Neuronal stem cell (in vitro differentiated cells): ENCODE measurements around the gene FRS3.

Experiments used
- DNase-seq: peaks from one replicate; pipeline ENCODE4 v3.0.0-alpha.2; 2013; ENCODE audit warnings: low spot score
- H2AFZ ChIP-seq: one replicate; pipeline ENCODE4 v1.6.1; 2013; ENCODE audit warnings: mild to moderate bottlenecking, low read length, inconsistent platforms
- H2AK5ac ChIP-seq: 2 replicates; pipeline ENCODE4 v1.6.1; 2013; ENCODE audit warnings: low read depth, mild to moderate bottlenecking, inconsistent platforms, low read length, moderate library complexity, mixed read lengths
- H2BK120ac ChIP-seq: 2 replicates; pipeline ENCODE4 v1.6.1; 2013; ENCODE audit warnings: low read depth, mild to moderate bottlenecking, inconsistent platforms, low read length, moderate library complexity, mixed read lengths
- H2BK12ac ChIP-seq: one replicate; pipeline ENCODE4 v1.6.1; 2013; ENCODE audit warnings: low read length, inconsistent platforms
- H2BK15ac ChIP-seq: 2 replicates; pipeline ENCODE4 v1.6.1; 2013; ENCODE audit warnings: mild to moderate bottlenecking, low read length, inconsistent platforms, mixed read lengths
- H2BK5ac ChIP-seq: one replicate; pipeline ENCODE4 v1.6.1; 2013; ENCODE audit warnings: inconsistent platforms, mild to moderate bottlenecking, low read length, moderate library complexity
- H3K14ac ChIP-seq: one replicate; pipeline ENCODE4 v1.6.1; 2013; ENCODE audit warnings: low read length, inconsistent platforms
- H3K18ac ChIP-seq: 2 replicates; pipeline ENCODE4 v1.6.1; 2013; ENCODE audit warnings: low read length, inconsistent platforms
- H3K23ac ChIP-seq: 2 replicates; pipeline ENCODE4 v1.6.1; 2013; ENCODE audit warnings: low read depth, mild to moderate bottlenecking, mixed read lengths, low read length, inconsistent platforms; ENCODE audit not compliant: poor library complexity
- H3K27ac ChIP-seq: replicated peaks from 3 replicates; pipeline ENCODE4 v1.5.1; 2013; ENCODE audit warnings: low read length, inconsistent platforms
- H3K27me3 ChIP-seq, 3 experiments: 2 replicates each; pipeline ENCODE4 v1.6.1; 2013; ENCODE audit warnings: low read length in 3 of 3, mild to moderate bottlenecking in 2 of 3, inconsistent platforms in 1 of 3, low read depth in 1 of 3, mixed read lengths in 1 of 3, moderate library complexity in 1 of 3; ENCODE audit not compliant: control insufficient read depth in 3 of 3, insufficient read depth in 3 of 3
- H3K36me3 ChIP-seq, 2 donors: replicated peaks in 1 of 2; 2 replicates each; pipeline ENCODE4 v1.6.1; 2013; ENCODE audit warnings: low read length in 2 of 2; ENCODE audit not compliant: control insufficient read depth in 2 of 2, insufficient read depth in 2 of 2
- H3K4ac ChIP-seq: 2 replicates; pipeline ENCODE4 v1.6.1; 2013; ENCODE audit warnings: inconsistent platforms, mild to moderate bottlenecking, low read length, moderate library complexity
- H3K4me1 ChIP-seq, 2 donors: 1 replicate in 1 of 2; 2 replicates in 1 of 2; pipeline ENCODE4 v1.6.1; 2013; ENCODE audit warnings: low read length in 2 of 2, low read depth in 1 of 2; ENCODE audit not compliant: control insufficient read depth in 2 of 2, insufficient read depth in 1 of 2
- H3K4me2 ChIP-seq: one replicate; pipeline ENCODE4 v1.6.1; 2013; ENCODE audit warnings: mild to moderate bottlenecking, low read length, inconsistent platforms; ENCODE audit not compliant: insufficient read depth, poor library complexity, severe bottlenecking
- H3K4me3 ChIP-seq, 2 donors: 2 replicates each; pipeline ENCODE4 v1.5.1; 2013; ENCODE audit warnings: low read length in 2 of 2, mild to moderate bottlenecking in 2 of 2, inconsistent platforms in 1 of 2, moderate library complexity in 1 of 2
- H3K79me1 ChIP-seq: one replicate; pipeline ENCODE4 v1.6.1; 2013; ENCODE audit warnings: low read depth, mild to moderate bottlenecking, inconsistent platforms, low read length, moderate library complexity
- H3K9ac ChIP-seq: one replicate; pipeline ENCODE4 v1.6.1; 2013; ENCODE audit warnings: mild to moderate bottlenecking, low read depth, low read length, inconsistent platforms; ENCODE audit not compliant: poor library complexity
- H3K9me3 ChIP-seq, 2 donors: replicated peaks in 1 of 2; 2 replicates each; pipeline versions ENCODE3 to v1.6.1; 2013; ENCODE audit warnings: low read length in 2 of 2, mild to moderate bottlenecking in 2 of 2, inconsistent platforms in 1 of 2, low read depth in 1 of 2, mixed read lengths in 1 of 2, moderate library complexity in 1 of 2; ENCODE audit not compliant: control insufficient read depth in 2 of 2, insufficient read depth in 1 of 2
- H4K8ac ChIP-seq: one replicate; pipeline ENCODE4 v1.6.1; 2013; ENCODE audit warnings: low read depth, mild to moderate bottlenecking, inconsistent platforms, low read length, moderate library complexity
- H4K91ac ChIP-seq: one replicate; pipeline ENCODE4 v1.6.1; 2013; ENCODE audit warnings: low read length, low read depth, mild to moderate bottlenecking, inconsistent platforms; ENCODE audit not compliant: poor library complexity
- WGBS, 2 donors: extraction: QIAGEN DNeasy Blood & Tissue Kit; methylation state at CpG; one replicate each; pipeline ENCODE4 v1.1.7; 2013; ENCODE audit warnings: missing lambda C conversion rate in 2 of 2, mixed read lengths in 1 of 2; ENCODE audit not compliant: insufficient read length in 2 of 2, insufficient replicate concordance in 1 of 2; ENCODE audit errors: extremely low coverage in 2 of 2; 5-methylcytosine and 5-hydroxymethylcytosine counted together

FRS3 gene

DNA sequence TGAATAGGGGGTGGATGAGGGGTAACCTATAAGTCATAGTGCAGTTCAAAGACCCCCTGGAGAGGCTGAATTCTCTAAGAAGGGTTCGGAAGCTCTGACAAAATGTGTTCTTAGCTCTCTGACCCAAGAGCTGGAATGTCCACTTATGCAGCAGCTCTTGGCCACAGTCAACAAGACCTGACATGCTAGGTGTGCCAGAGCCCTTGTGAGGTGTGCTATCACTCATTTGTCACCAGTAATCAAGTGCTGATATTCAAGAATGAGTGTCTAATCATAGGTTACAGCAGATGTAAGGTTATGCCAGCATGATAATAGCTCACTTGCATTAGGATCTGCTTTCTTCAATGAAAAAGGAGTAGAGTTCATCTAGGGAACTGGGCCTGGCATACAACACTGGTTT lies 35.9 kb upstream of the FRS3 start:
- Histone ChIP-seq H3K4me1 (no peaks in the 10 kb centered on the region), H3K27ac (no peak overlapping the region), H3K36me3 (peaks cover 2 to 5% of the 10 kb centered on the region in 2 donors), H3K4ac (no peak overlapping the region), H3K9ac (no peak overlapping the region), H2AFZ (no peak overlapping the region), H2BK5ac (no peak overlapping the region), H4K91ac (no peak overlapping the region), H4K8ac (no peak overlapping the region), H2BK15ac (no peak overlapping the region), H3K27me3 (no peaks in the 10 kb centered on the region), H2BK12ac (no peak overlapping the region), H2BK120ac (no peak overlapping the region), H3K9me3 (no peaks in the 10 kb centered on the region), H3K4me3 (no peak overlapping the region), H3K4me2 (no peak overlapping the region), H2AK5ac (no peak overlapping the region), H3K18ac (no peak overlapping the region), H3K14ac (no peak overlapping the region), H3K23ac (no peak overlapping the region), H3K79me1 (no peaks in the 10 kb centered on the region)
- no peak for DNase-seq
- no CpG with 5 or more reads among the region's 1 CpG for WGBS, 2 donors

GRCh38 chr6:41814629-41815028 lies 34.9 kb upstream of the FRS3 start:
- Histone ChIP-seq H2BK15ac (no peak overlapping the region), H4K91ac (no peak overlapping the region), H3K23ac (no peak overlapping the region), H2BK5ac (no peak overlapping the region), H3K9ac (no peak overlapping the region), H2BK12ac (no peak overlapping the region), H4K8ac (no peak overlapping the region), H3K4ac (no peak overlapping the region), H3K4me1 (no peaks in the 10 kb centered on the region), H3K36me3 (peaks cover 2 to 5% of the 10 kb centered on the region in 2 donors), H3K4me3 (no peak overlapping the region), H3K18ac (no peak overlapping the region), H2AFZ (no peak overlapping the region), H3K4me2 (no peak overlapping the region), H3K79me1 (no peaks in the 10 kb centered on the region), H3K27ac (no peak overlapping the region), H3K14ac (no peak overlapping the region), H2AK5ac (no peak overlapping the region), H3K27me3 (no peaks in the 10 kb centered on the region), H3K9me3 (no peaks in the 10 kb centered on the region), H2BK120ac (no peak overlapping the region)
- no peak for DNase-seq
- no CpG with 5 or more reads among the region's 4 CpGs for WGBS, 2 donors

- Histone ChIP-seq H3K4me2 (no peak overlapping the region), H3K79me1 (no peaks in the 10 kb centered on the region), H4K91ac (no peak overlapping the region), H3K36me3 (peaks cover 2 to 5% of the 10 kb centered on the region in 2 donors), H3K14ac (no peak overlapping the region), H2BK120ac (no peak overlapping the region), H3K9ac (no peak overlapping the region), H3K4me1 (no peaks in the 10 kb centered on the region), H3K23ac (no peak overlapping the region), H3K27me3 (no peaks in the 10 kb centered on the region), H2AFZ (no peak overlapping the region), H3K18ac (no peak overlapping the region), H3K4ac (no peak overlapping the region), H4K8ac (no peak overlapping the region), H2BK12ac (no peak overlapping the region), H3K27ac (no peak overlapping the region), H2BK5ac (no peak overlapping the region), H2BK15ac (no peak overlapping the region), H2AK5ac (no peak overlapping the region), H3K9me3 (no peaks in the 10 kb centered on the region), H3K4me3 (no peak overlapping the region)
- DNase-seq, result no peak
- no CpG with 5 or more reads among the region's 2 CpGs for WGBS, 2 donors
Measured at GRCh38 chr6:41813956-41814355, 34.3 kb upstream of the FRS3 start.

DNA sequence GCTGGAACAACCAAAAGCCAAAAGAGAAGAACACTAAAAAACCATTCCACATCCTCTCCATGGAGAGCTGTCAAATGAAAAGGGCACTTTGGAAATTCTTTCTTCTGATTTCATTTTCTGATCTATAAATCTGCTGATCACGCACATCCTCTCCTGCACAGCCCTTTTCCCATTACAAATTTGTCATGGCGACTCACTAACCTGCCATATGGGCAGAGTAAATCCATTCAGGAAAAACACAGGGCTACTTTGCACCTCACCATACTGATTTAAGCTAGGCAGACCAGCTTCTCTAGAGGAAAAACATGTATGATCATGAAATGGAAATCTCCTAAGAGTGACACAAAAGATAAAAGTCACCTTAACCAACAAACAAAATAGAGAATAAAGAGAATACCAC lies 33.8 kb upstream of the FRS3 start:
- Histone ChIP-seq H3K9me3 (no peaks in the 10 kb centered on the region), H3K36me3 (peaks cover 2 to 5% of the 10 kb centered on the region in 2 donors), H3K27ac (no peak overlapping the region), H4K8ac (no peak overlapping the region), H3K4me1 (no peaks in the 10 kb centered on the region), H3K18ac (no peak overlapping the region), H2AK5ac (no peak overlapping the region), H3K4me3 (no peak overlapping the region), H2BK120ac (no peak overlapping the region), H3K4me2 (no peak overlapping the region), H2BK12ac (no peak overlapping the region), H3K79me1 (no peaks in the 10 kb centered on the region), H3K27me3 (no peaks in the 10 kb centered on the region), H3K4ac (no peak overlapping the region), H2BK5ac (no peak overlapping the region), H4K91ac (no peak overlapping the region), H3K23ac (no peak overlapping the region), H3K14ac (no peak overlapping the region), H2AFZ (no peak overlapping the region), H2BK15ac (no peak overlapping the region), H3K9ac (no peak overlapping the region)
- DNase-seq, result no peak
- WGBS, 2 donors, result no CpG with 5 or more reads among the region's 2 CpGs
